MM.1S (cell line): ENCODE measurements around the gene MFSD11.
"Not testable (repeated sequence)": the region's sequence is repeated elsewhere in the genome, so short reads cannot be mapped to it uniquely, and the experiment has no call there.

Experiments
- DNase-seq: peaks from one replicate; pipeline ENCODE4 v3.0.0-alpha.2; 2015
- H2AFZ ChIP-seq: fragments of 300-600 bp; sonication (generic); 2 replicates; pipeline ENCODE4 v1.6.0; 2016; ENCODE audit warnings: antibody characterized with exemption, low read length
- H3F3A ChIP-seq: fragments of 300-600 bp; sonication (generic); 2 replicates; pipeline ENCODE4 v1.6.1; 2016; ENCODE audit warnings: mild to moderate bottlenecking, antibody characterized with exemption, low read length, moderate library complexity, mixed read lengths; ENCODE audit not compliant: insufficient read depth
- H3K27ac ChIP-seq: fragments of 300-600 bp; sonication (generic); 2 replicates; pipeline ENCODE4 v1.5.1; 2016; ENCODE audit warnings: mild to moderate bottlenecking, low read length
- H3K27me3 ChIP-seq: fragments of 300-600 bp; sonication (generic); replicated peaks from 2 replicates; pipeline ENCODE4 v1.6.0; 2016; ENCODE audit warnings: low read length; ENCODE audit not compliant: insufficient read depth
- H3K36me3 ChIP-seq: fragments of 300-600 bp; sonication (generic); replicated peaks from 2 replicates; pipeline ENCODE4 v1.6.1; 2016; ENCODE audit warnings: mild to moderate bottlenecking, low read length, mixed read lengths; ENCODE audit not compliant: insufficient read depth
- H3K4me1 ChIP-seq: fragments of 300-600 bp; sonication (generic); 2 replicates; pipeline ENCODE4 v1.6.1; 2016; ENCODE audit warnings: low read length, mixed read lengths
- H3K4me2 ChIP-seq: fragments of 300-600 bp; sonication (generic); 2 replicates; pipeline ENCODE4 v1.6.0; 2016; ENCODE audit warnings: low read depth, low read length
- H3K4me3 ChIP-seq: fragments of 300-600 bp; sonication (generic); 2 replicates; pipeline ENCODE4 v1.5.1; 2016; ENCODE audit warnings: low read length, mixed read lengths
- H3K79me2 ChIP-seq: fragments of 300-600 bp; sonication (generic); 2 replicates; pipeline ENCODE4 v1.6.1; 2016; ENCODE audit warnings: mixed run types, low read length, mixed read lengths
- H3K9ac ChIP-seq: fragments of 300-600 bp; sonication (generic); 2 replicates; pipeline ENCODE4 v1.6.1; 2016; ENCODE audit warnings: low read length, mixed read lengths
- H3K9me2 ChIP-seq: fragments of 300-600 bp; sonication (generic); replicated peaks from 2 replicates; pipeline ENCODE4 v1.6.1; 2016; ENCODE audit warnings: mild to moderate bottlenecking, low read length, mixed read lengths; ENCODE audit not compliant: insufficient read depth
- H3K9me3 ChIP-seq: fragments of 300-600 bp; sonication (generic); replicated peaks from 2 replicates; pipeline ENCODE4 v1.6.1; 2016; ENCODE audit warnings: mild to moderate bottlenecking, low read length, mixed read lengths; ENCODE audit not compliant: insufficient read depth
- H4K20me1 ChIP-seq: fragments of 300-600 bp; sonication (generic); 2 replicates; pipeline ENCODE4 v1.6.1; 2016; ENCODE audit warnings: mild to moderate bottlenecking, low read length, moderate library complexity, mixed read lengths; ENCODE audit not compliant: insufficient read depth
- EZH2 ChIP-seq: fragments of 300-600 bp; sonication (generic); optimal IDR thresholded peaks from 2 replicates; pipeline ENCODE3; 2017; ENCODE audit warnings: low read depth, mild to moderate bottlenecking, antibody characterized with exemption, low read length, mixed read lengths
- EZH2phosphoT487 ChIP-seq: fragments of 300-600 bp; sonication (generic); IDR thresholded peaks from 2 replicates; pipeline ENCODE4 v1.6.1; 2018; ENCODE audit warnings: antibody characterized with exemption, low read length
- TF ChIP-seq, protein P1 (sequence below): fragments of 300-600 bp; sonication (generic); IDR thresholded peaks from 2 replicates; pipeline ENCODE4 v1.5.1; 2016; ENCODE audit warnings: antibody characterized with exemption, low read length, mixed read lengths

The MFSD11 gene

GRCh38 chr17:76720941-76721340, 17.0 kb upstream of the MFSD11 start:
- no peak overlapping the region for H3K4me3 ChIP-seq
- peaks cover 72% of the 10 kb centered on the region for H3K79me2 ChIP-seq

GRCh38 chr17:76721463-76721862, 16.5 kb upstream of the MFSD11 start:
- Histone ChIP-seq H3K79me2 (peaks cover 76% of the 10 kb centered on the region), H3K4me1 (peaks cover 12% of the 10 kb centered on the region; the same call in 1 of the 2 replicates), H3K9me2 (no peaks in the 10 kb centered on the region), H3K36me3 (peaks cover 15% of the 10 kb centered on the region), H3K9me3 (no peaks in the 10 kb centered on the region), H3K27me3 (no peaks in the 10 kb centered on the region), H3F3A (peaks cover 22% of the 10 kb centered on the region), H3K4me2 (no peak overlapping the region), H3K4me3 (no peak overlapping the region), H2AFZ (no peak overlapping the region), H3K9ac (no peak overlapping the region), H4K20me1 (no peaks in the 10 kb centered on the region), H3K27ac (no peak overlapping the region)
- no peak for DNase-seq
- TF ChIP-seq EZH2 (no peak), EZH2phosphoT487 (no peak)
- TF ChIP-seq, protein P1, sequence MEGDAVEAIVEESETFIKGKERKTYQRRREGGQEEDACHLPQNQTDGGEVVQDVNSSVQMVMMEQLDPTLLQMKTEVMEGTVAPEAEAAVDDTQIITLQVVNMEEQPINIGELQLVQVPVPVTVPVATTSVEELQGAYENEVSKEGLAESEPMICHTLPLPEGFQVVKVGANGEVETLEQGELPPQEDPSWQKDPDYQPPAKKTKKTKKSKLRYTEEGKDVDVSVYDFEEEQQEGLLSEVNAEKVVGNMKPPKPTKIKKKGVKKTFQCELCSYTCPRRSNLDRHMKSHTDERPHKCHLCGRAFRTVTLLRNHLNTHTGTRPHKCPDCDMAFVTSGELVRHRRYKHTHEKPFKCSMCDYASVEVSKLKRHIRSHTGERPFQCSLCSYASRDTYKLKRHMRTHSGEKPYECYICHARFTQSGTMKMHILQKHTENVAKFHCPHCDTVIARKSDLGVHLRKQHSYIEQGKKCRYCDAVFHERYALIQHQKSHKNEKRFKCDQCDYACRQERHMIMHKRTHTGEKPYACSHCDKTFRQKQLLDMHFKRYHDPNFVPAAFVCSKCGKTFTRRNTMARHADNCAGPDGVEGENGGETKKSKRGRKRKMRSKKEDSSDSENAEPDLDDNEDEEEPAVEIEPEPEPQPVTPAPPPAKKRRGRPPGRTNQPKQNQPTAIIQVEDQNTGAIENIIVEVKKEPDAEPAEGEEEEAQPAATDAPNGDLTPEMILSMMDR, result no peak

More at GRCh38 chr17:76720941-76721340, 17.0 kb upstream of the MFSD11 start:
- no peaks in the 10 kb centered on the region for H3K27me3 ChIP-seq
- no peaks in the 10 kb centered on the region for H4K20me1 ChIP-seq
- H3K27ac ChIP-seq, result no peak overlapping the region
- H3K9ac ChIP-seq, result no peak overlapping the region
- no peak overlapping the region for H2AFZ ChIP-seq
- H3F3A ChIP-seq, result peaks cover 23% of the 10 kb centered on the region
- TF ChIP-seq EZH2 (no peak), EZH2phosphoT487 (no peak)
- TF ChIP-seq, protein P1, result no peak
- no peaks in the 10 kb centered on the region for H3K9me2 ChIP-seq
- peaks cover 18% of the 10 kb centered on the region for H3K4me1 ChIP-seq
- DNase-seq, result no peak
- H3K36me3 ChIP-seq, result peaks cover 15% of the 10 kb centered on the region
- H3K9me3 ChIP-seq, result no peaks in the 10 kb centered on the region
- no peak overlapping the region for H3K4me2 ChIP-seq

GRCh38 chr17:76722279-76722678, 15.6 kb upstream of the MFSD11 start:
- Histone ChIP-seq H3K4me1 (0 out of 2 replicates have a peak, but pooled peaks cover 11% of the 10 kb centered on the region), H3K9me2 (no peaks in the 10 kb centered on the region), H3K4me3 (no peak overlapping the region), H3K79me2 (peaks cover 77% of the 10 kb centered on the region), H4K20me1 (no peaks in the 10 kb centered on the region), H2AFZ (no peak overlapping the region), H3K27me3 (no peaks in the 10 kb centered on the region), H3K9me3 (no peaks in the 10 kb centered on the region), H3K27ac (no peak overlapping the region), H3K36me3 (peaks cover 14% of the 10 kb centered on the region), H3K4me2 (no peak overlapping the region), H3K9ac (no peak overlapping the region), H3F3A (peaks cover 20% of the 10 kb centered on the region)
- no peak for TF ChIP-seq EZH2
- no peak for TF ChIP-seq EZH2phosphoT487
- TF ChIP-seq, protein P1, result no peak
- DNase-seq, result no peak

DNA sequence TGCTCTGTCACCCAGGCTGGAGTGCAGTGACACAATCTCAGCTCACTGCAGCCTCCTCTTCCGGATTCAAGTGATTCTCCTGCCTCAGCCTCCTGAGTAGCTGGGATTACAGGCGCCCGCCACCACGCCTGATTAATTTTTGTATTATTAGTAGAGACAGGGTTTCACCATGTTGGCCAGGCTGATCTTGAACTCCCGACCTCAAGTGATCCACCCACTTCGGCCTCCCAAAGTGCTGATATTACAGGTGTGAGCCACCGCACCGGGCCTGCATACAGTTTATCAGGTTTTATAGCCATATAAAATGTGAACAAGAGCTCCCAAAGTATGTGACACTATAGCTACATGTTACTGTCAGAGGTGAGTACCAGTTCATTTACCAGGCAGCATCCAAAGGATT, 14.9 kb upstream of the MFSD11 start:
- not testable (repeated sequence) for H3K27me3 ChIP-seq, H2AFZ ChIP-seq, H3K4me3 ChIP-seq, H3K9me2 ChIP-seq, H3K9me3 ChIP-seq, H3K9ac ChIP-seq, H3K27ac ChIP-seq, DNase-seq, H3K4me2 ChIP-seq, H4K20me1 ChIP-seq
- Histone ChIP-seq H3K4me1 (0 out of 2 replicates have a peak, but pooled peaks cover 11% of the 10 kb centered on the region), H3K36me3 (peaks cover 12% of the 10 kb centered on the region), H3K79me2 (peaks cover 82% of the 10 kb centered on the region), H3F3A (peaks cover 27% of the 10 kb centered on the region)
